MM.1S (cell line): ENCODE measurements around the gene FGGY.
"Not testable (repeated sequence)": the region's sequence is repeated elsewhere in the genome, so short reads cannot be mapped to it uniquely, and the experiment has no call there.

ENCODE experiments used
- CTCF ChIP-seq: fragments of 300-600 bp; sonication (generic); IDR thresholded peaks from 2 replicates; pipeline ENCODE4 v1.5.1; 2016; ENCODE audit warnings: antibody characterized with exemption, low read length, mixed read lengths
- EZH2 ChIP-seq: fragments of 300-600 bp; sonication (generic); optimal IDR thresholded peaks from 2 replicates; pipeline ENCODE3; 2017; ENCODE audit warnings: low read depth, mild to moderate bottlenecking, antibody characterized with exemption, low read length, mixed read lengths

GRCh38 chr1:59496156-59496555 is 199.3 kb downstream of the FGGY start:
- not testable (repeated sequence) for TF ChIP-seq EZH2, CTCF
